GM12864 (cell line): Measurements from ENCODE around the gene PHETA1.
"Not testable (repeated sequence)": the region's sequence is repeated elsewhere in the genome, so short reads cannot be mapped to it uniquely, and the experiment has no call there.

ENCODE experiments used
- DNase-seq: peaks from one replicate; pipeline ENCODE4 v3.0.0-alpha.2; 2011; ENCODE audit warnings: low read depth
- H3K4me3 ChIP-seq: 2 replicates; pipeline ENCODE4 v1.5.1; 2011; ENCODE audit warnings: mild to moderate bottlenecking, low read depth, low read length, control low read depth
- CTCF ChIP-seq: IDR thresholded peaks from 2 replicates; pipeline ENCODE4 v1.5.1; 2011; ENCODE audit warnings: low read depth, mild to moderate bottlenecking, moderate library complexity, low read length, control low read depth, inconsistent platforms; ENCODE audit errors: missing control alignments

PHETA1 gene

GRCh38 chr12:111343181-111343580 is 25.7 kb downstream of the PHETA1 start:
- no peak for TF ChIP-seq CTCF
- no peak for DNase-seq
- no peak overlapping the region for H3K4me3 ChIP-seq

- no peak for TF ChIP-seq CTCF
- H3K4me3 ChIP-seq = no peak overlapping the region
- DNase-seq = no peak
These were observed 26.5 kb downstream of the PHETA1 start for GRCh38 chr12:111342376-111342775.

GRCh38 chr12:111341426-111342065 is 27.3 kb downstream of the PHETA1 start:
- H3K4me3 ChIP-seq = no peak overlapping the region
- no peak for DNase-seq
- TF ChIP-seq CTCF = no peak

- not testable (repeated sequence) for H3K4me3 ChIP-seq, DNase-seq
These were observed 28.2 kb downstream of the PHETA1 start for GRCh38 chr12:111340680-111341079.

- no peak for DNase-seq
- H3K4me3 ChIP-seq = no peak overlapping the region
- TF ChIP-seq CTCF = no peak
These were observed 28.7 kb downstream of the PHETA1 start for GRCh38 chr12:111340231-111340630.

- DNase-seq = no peak
- no peak overlapping the region for H3K4me3 ChIP-seq
- TF ChIP-seq CTCF = no peak
These were observed 29.5 kb downstream of the PHETA1 start for GRCh38 chr12:111339321-111339938.

GRCh38 chr12:111338096-111338495 is 30.8 kb downstream of the PHETA1 start:
- no peak overlapping the region for H3K4me3 ChIP-seq
- TF ChIP-seq CTCF = no peak
- no peak for DNase-seq
